ENCODE data around the gene ELAVL1. TPM values are rescaled to one million over a fixed set of nuclear protein-coding genes. Genes with fewer than 3 reads are reported as not detected.

The ELAVL1 gene
- total and polyA plus RNA-seq, 2 of the 13 experiments (the other 11 are each of a cell fraction or from before 2014, with no cell fraction given): 27.9 to 38.4 TPM

- TF ChIP-seq USF2 (IDR thresholded peaks at IDR 0.05; ENCODE audit: low read depth, low read length) (no peak), USF2 (CRISPR knock-in tag; IDR thresholded peaks at IDR 0.05; ENCODE audit: borderline replicate concordance) (no peak), CERS6 (CRISPR knock-in tag; IDR thresholded peaks at IDR 0.05) (no peak), BRF2 (CRISPR knock-in tag; IDR thresholded peaks at IDR 0.05) (no peak), CENPBD1 (CRISPR knock-in tag; IDR thresholded peaks at IDR 0.05; ENCODE audit: borderline replicate concordance, low read depth) (no peak), AGO2 (optimal IDR thresholded peaks at IDR 0.05; ENCODE audit: low read depth, low read length) (peak; percentile 64), SP140L (CRISPR knock-in tag; IDR thresholded peaks at IDR 0.05; ENCODE audit: borderline replicate concordance) (no peak), TCF12 (IDR thresholded peaks at IDR 0.05) (no peak), TCF12 (CRISPR knock-in tag; IDR thresholded peaks at IDR 0.05) (no peak), SNAI1 (CRISPR knock-in tag; IDR thresholded peaks at IDR 0.05; ENCODE audit: borderline replicate concordance) (no peak), NFYB (CRISPR knock-in tag; IDR thresholded peaks at IDR 0.05) (no peak), KDM4B (CRISPR knock-in tag; IDR thresholded peaks at IDR 0.05) (no peak), REL (CRISPR knock-in tag; conservative IDR thresholded peaks at IDR 0.05) (0 out of 2 replicates have a peak, but pooled peaks have one; percentile 66), REPIN1 (CRISPR knock-in tag; IDR thresholded peaks at IDR 0.05; ENCODE audit: borderline replicate concordance, low read depth) (no peak), CEBPB (IDR thresholded peaks at IDR 0.05; ENCODE audit: borderline replicate concordance, low read depth, low read length) (no peak), ZSCAN20 (CRISPR knock-in tag; IDR thresholded peaks at IDR 0.05; ENCODE audit: borderline replicate concordance) (0 out of 2 replicates have a peak, but pooled peaks have one; percentile 53), E2F1 (CRISPR knock-in tag; IDR thresholded peaks at IDR 0.05) (no peak), PRDM10 (CRISPR knock-in tag; IDR thresholded peaks at IDR 0.05; ENCODE audit: low read depth) (no peak), HNRNPLL (IDR thresholded peaks at IDR 0.05; ENCODE audit: low read depth, low read length, poor library complexity, severe bottlenecking) (peak; percentile 87)
These were observed 89.1 kb downstream of the ELAVL1 start (continued) for GRCh38 chr19:7916103-7916954.
